Inferior parietal cortex (tissue), 1 donor: Measurements from ENCODE around the gene GMNC.
A peak's percentile ranks its signal among the peaks of the same experiment; 100 is the strongest.

Experiments used
- DNase-seq: peaks from one replicate; pipeline ENCODE4 v3.0.0-alpha.2; 2016; ENCODE audit errors: extremely low spot score

GMNC gene

GRCh38 chr3:190848870-190849269 is 13.6 kb downstream of the GMNC start:
- DNase-seq: no peak

- DNase-seq: no peak
Measured at GRCh38 chr3:190847436-190847835, 15.1 kb downstream of the GMNC start.

GRCh38 chr3:190840146-190840545 is 22.3 kb downstream of the GMNC start:
- no peak for DNase-seq

- no peak for DNase-seq
Measured at GRCh38 chr3:190831225-190831624, 31.3 kb downstream of the GMNC start.

GRCh38 chr3:190830031-190830430 is 32.5 kb downstream of the GMNC start:
- no peak for DNase-seq

GRCh38 chr3:190826018-190826417 is 36.5 kb downstream of the GMNC start:
- no peak for DNase-seq

- DNase-seq: no peak
Measured at GRCh38 chr3:190825386-190826016, 37.0 kb downstream of the GMNC start.

- peak; percentile 73 for DNase-seq
Measured at GRCh38 chr3:190811775-190812480, 50.6 kb downstream of the GMNC start.

GRCh38 chr3:190810957-190811356 is 51.5 kb downstream of the GMNC start:
- DNase-seq: no peak

- no peak for DNase-seq
Measured at GRCh38 chr3:190809351-190809750, 53.1 kb downstream of the GMNC start.

- DNase-seq: no peak
Measured at GRCh38 chr3:190807719-190808375, 54.6 kb downstream of the GMNC start.
